NB4 (cell line): ENCODE measurements around the gene MAD1L1.

Source experiments
- POLR2A ChIP-seq: IDR thresholded peaks from 2 replicates; pipeline ENCODE4 v1.6.1; 2011; ENCODE audit warnings: mild to moderate bottlenecking; ENCODE audit not compliant: insufficient read length; ENCODE audit errors: extremely low read depth
- TF ChIP-seq, protein P1 (sequence below): IDR thresholded peaks from 2 replicates; pipeline ENCODE4 v1.6.1; 2011; ENCODE audit warnings: low read depth, low read length

DNA sequence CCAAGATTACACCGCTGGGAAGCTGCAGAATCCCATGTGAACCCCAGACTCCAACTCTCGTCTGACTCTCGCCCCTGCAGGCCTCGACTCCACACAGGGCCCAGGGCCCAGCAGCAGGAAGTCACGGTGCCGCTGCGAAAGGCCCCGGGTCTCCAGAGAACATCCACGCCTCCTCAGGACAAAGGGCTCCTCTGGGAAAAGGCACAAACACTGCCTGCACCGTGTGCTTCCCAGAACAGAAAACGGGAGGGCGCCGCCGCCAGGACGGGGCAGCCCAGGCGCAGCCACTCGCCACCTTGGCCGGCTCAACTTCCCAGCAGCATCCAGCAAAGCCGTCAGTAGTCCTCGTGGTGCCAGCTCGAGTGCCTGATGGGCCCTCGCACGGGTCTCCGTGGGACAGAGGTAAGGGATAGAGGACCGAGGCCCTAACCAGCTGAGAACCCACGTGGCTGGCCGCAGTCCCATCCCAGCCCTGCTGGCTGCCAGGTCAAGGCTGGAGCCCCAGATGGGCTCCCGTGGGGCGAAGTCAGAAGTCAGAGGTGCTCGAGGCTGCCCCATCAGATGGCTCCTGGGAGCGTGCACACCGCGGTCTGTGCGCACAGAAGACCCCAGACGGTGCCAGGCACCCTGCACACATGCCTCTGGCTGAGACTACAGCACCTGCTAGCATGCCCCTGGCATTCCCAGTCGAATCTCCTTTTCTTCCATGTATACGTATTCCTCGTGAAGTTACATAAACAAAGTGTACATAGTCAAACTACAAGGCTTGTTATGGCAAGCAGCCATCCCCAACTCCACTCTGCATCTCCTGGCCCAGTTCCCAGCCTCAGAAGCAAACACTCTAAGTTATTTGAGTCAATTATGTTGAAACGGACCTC, 60.2 kb downstream of the MAD1L1 start:
- TF ChIP-seq, protein P1, sequence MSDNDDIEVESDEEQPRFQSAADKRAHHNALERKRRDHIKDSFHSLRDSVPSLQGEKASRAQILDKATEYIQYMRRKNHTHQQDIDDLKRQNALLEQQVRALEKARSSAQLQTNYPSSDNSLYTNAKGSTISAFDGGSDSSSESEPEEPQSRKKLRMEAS, result no peak
- TF ChIP-seq POLR2A, result no peak
